H9 (cell line): ENCODE data around the gene PTRH1. TPM values are rescaled to one million over a fixed set of nuclear protein-coding genes. Genes with fewer than 3 reads are reported as not detected.

Experiments
- DNase-seq: peaks from one replicate; pipeline ENCODE4 v3.0.0-alpha.2; 2017
- H2AFZ ChIP-seq: one replicate; pipeline ENCODE4 v1.6.1; 2013; ENCODE audit warnings: mild to moderate bottlenecking, low read length, control low read depth, moderate library complexity
- H2AK5ac ChIP-seq: 2 replicates; pipeline ENCODE4 v1.6.1; 2013; ENCODE audit warnings: low read length, control low read depth, mixed read lengths; ENCODE audit not compliant: insufficient read length
- H2BK120ac ChIP-seq: one replicate; pipeline ENCODE4 v1.6.1; 2013; ENCODE audit warnings: low read depth, mild to moderate bottlenecking, low read length, control low read depth, inconsistent platforms; ENCODE audit not compliant: poor library complexity, severe bottlenecking
- H2BK12ac ChIP-seq: 2 replicates; pipeline ENCODE4 v1.6.1; 2013; ENCODE audit warnings: low read length, control low read depth, mixed read lengths, low read depth; ENCODE audit not compliant: insufficient read length
- H2BK15ac ChIP-seq: 2 replicates; pipeline ENCODE4 v1.6.1; 2013; ENCODE audit warnings: low read depth, low read length, control low read depth
- H2BK20ac ChIP-seq: one replicate; pipeline ENCODE4 v1.6.1; 2013; ENCODE audit warnings: low read depth, mild to moderate bottlenecking, low read length, control low read depth, inconsistent platforms; ENCODE audit not compliant: poor library complexity, severe bottlenecking
- H2BK5ac ChIP-seq: 2 replicates; pipeline ENCODE4 v1.6.1; 2013; ENCODE audit warnings: low read length, control low read depth, mixed read lengths; ENCODE audit not compliant: insufficient read length
- H3K14ac ChIP-seq: 2 replicates; pipeline ENCODE4 v1.6.1; 2013; ENCODE audit warnings: low read length, control low read depth; ENCODE audit not compliant: insufficient read depth
- H3K18ac ChIP-seq: 2 replicates; pipeline ENCODE4 v1.6.1; 2013; ENCODE audit warnings: low read depth, mild to moderate bottlenecking, mixed read lengths, low read length, control low read depth; ENCODE audit not compliant: insufficient read length
- H3K23ac ChIP-seq: 2 replicates; pipeline ENCODE4 v1.6.1; 2013; ENCODE audit warnings: low read length, control low read depth, mixed read lengths, low read depth; ENCODE audit not compliant: insufficient read length
- H3K23me2 ChIP-seq: 2 replicates; pipeline ENCODE4 v1.6.1; 2013; ENCODE audit warnings: low read depth, mild to moderate bottlenecking, mixed read lengths, low read length, control low read depth; ENCODE audit not compliant: insufficient read length, poor library complexity, severe bottlenecking
- H3K27ac ChIP-seq: 2 replicates; pipeline ENCODE4 v1.5.1; 2013; ENCODE audit warnings: low read length, control low read depth, mixed read lengths, low read depth; ENCODE audit not compliant: insufficient read length
- H3K27me3 ChIP-seq: 2 replicates; pipeline ENCODE4 v1.6.1; 2013; ENCODE audit warnings: low read length, control low read depth, inconsistent platforms; ENCODE audit not compliant: insufficient read depth
- H3K4ac ChIP-seq: 2 replicates; pipeline ENCODE4 v1.6.1; 2013; ENCODE audit warnings: low read depth, mild to moderate bottlenecking, control low read depth, inconsistent platforms, low read length, moderate library complexity
- H3K4me1 ChIP-seq: 2 replicates; pipeline ENCODE4 v1.6.1; 2013; ENCODE audit warnings: low read length, control low read depth, inconsistent platforms; ENCODE audit not compliant: insufficient read depth
- H3K4me2 ChIP-seq: 2 replicates; pipeline ENCODE4 v1.6.1; 2013; ENCODE audit warnings: low read length, control low read depth, mixed read lengths; ENCODE audit not compliant: insufficient read length, insufficient read depth
- H3K56ac ChIP-seq: 2 replicates; pipeline ENCODE4 v1.6.1; 2013; ENCODE audit warnings: low read depth, mild to moderate bottlenecking, mixed read lengths, low read length, control low read depth; ENCODE audit not compliant: insufficient read length
- H3K79me1 ChIP-seq: 2 replicates; pipeline ENCODE4 v1.6.1; 2013; ENCODE audit warnings: low read depth, mild to moderate bottlenecking, moderate library complexity, low read length, control low read depth, inconsistent platforms; ENCODE audit not compliant: insufficient read depth, poor library complexity, severe bottlenecking
- H3K79me2 ChIP-seq: 2 replicates; pipeline ENCODE4 v1.6.1; 2013; ENCODE audit warnings: low read length, control low read depth, inconsistent platforms; ENCODE audit not compliant: insufficient read depth
- H3K9ac ChIP-seq: 2 replicates; pipeline ENCODE4 v1.6.1; 2013; ENCODE audit warnings: low read length, control low read depth, mixed read lengths; ENCODE audit not compliant: insufficient read length; ENCODE audit errors: extremely low read depth
- H3K9me3 ChIP-seq: one replicate; pipeline ENCODE4 v1.6.1; 2013; ENCODE audit warnings: low read depth, low read length, inconsistent platforms; ENCODE audit not compliant: control insufficient read depth
- H3T11ph ChIP-seq: one replicate; pipeline ENCODE4 v1.6.1; 2013; ENCODE audit warnings: mild to moderate bottlenecking, low read length, control low read depth, inconsistent platforms
- H4K20me1 ChIP-seq: one replicate; pipeline ENCODE4 v1.6.1; 2013; ENCODE audit not compliant: control insufficient read depth, insufficient read length, insufficient read depth
- H4K5ac ChIP-seq: 2 replicates; pipeline ENCODE4 v1.6.1; 2013; ENCODE audit warnings: low read depth, mild to moderate bottlenecking, mixed read lengths, low read length, control low read depth; ENCODE audit not compliant: insufficient read length
- H4K8ac ChIP-seq: replicated peaks from 2 replicates; pipeline ENCODE4 v1.6.1; 2013; ENCODE audit warnings: low read length, control low read depth, mixed read lengths, low read depth; ENCODE audit not compliant: insufficient read length
- H4K91ac ChIP-seq: 2 replicates; pipeline ENCODE4 v1.6.1; 2013; ENCODE audit warnings: low read depth, mild to moderate bottlenecking, moderate library complexity, mixed read lengths, low read length, control low read depth; ENCODE audit not compliant: insufficient read length
- H3K27ac Mint-ChIP-seq, 3 experiments: 2 replicates in 2 of 3; 3 replicates in 1 of 3; pipeline ENCODE4 v1.8.0; 2020 to 2021; ENCODE audit warnings: mixed read lengths in 3 of 3, mild to moderate bottlenecking in 1 of 3, moderate library complexity in 1 of 3
- H3K27me3 Mint-ChIP-seq: 2 replicates; pipeline ENCODE4 v1.8.0; 2021; ENCODE audit warnings: low read depth, mild to moderate bottlenecking, moderate library complexity, mixed read lengths
- H3K36me3 Mint-ChIP-seq, 3 experiments: 2 replicates in 2 of 3; 3 replicates in 1 of 3; pipeline ENCODE4 v1.8.0; 2020 to 2021; ENCODE audit warnings: low read depth in 3 of 3, mixed read lengths in 3 of 3; ENCODE audit not compliant: insufficient read depth in 1 of 3
- H3K4me1 Mint-ChIP-seq, 2 experiments: 2 replicates each; pipeline ENCODE4 v1.8.0; 2020; ENCODE audit warnings: mixed read lengths in 2 of 2
- H3K4me3 Mint-ChIP-seq, 2 experiments: 2 replicates in 1 of 2; 3 replicates in 1 of 2; pipeline ENCODE4 v1.8.0; 2020 to 2021; ENCODE audit warnings: mild to moderate bottlenecking in 2 of 2, mixed read lengths in 2 of 2, moderate library complexity in 1 of 2
- H3K9me3 Mint-ChIP-seq, 2 experiments: 2 replicates in 1 of 2; 3 replicates in 1 of 2; pipeline ENCODE4 v1.8.0; 2020; ENCODE audit warnings: mild to moderate bottlenecking in 2 of 2, mixed read lengths in 2 of 2, moderate library complexity in 1 of 2
- WGBS: extraction: QIAGEN DNeasy Blood & Tissue Kit; methylation state at CpG from one replicate; pipeline ENCODE4 v1.1.7; 2013; ENCODE audit warnings: missing lambda C conversion rate, low lambda C conversion rate, mixed read lengths; ENCODE audit not compliant: insufficient read length; ENCODE audit errors: extremely low coverage; 5-methylcytosine and 5-hydroxymethylcytosine counted together
- total RNA-seq: library from RNA; stranded (reverse); gene quantifications from 2 replicates; pipeline ENCODE4 v1.2.1, GENCODE V29; 2021
- TF ChIP-seq, protein P1 (sequence below): fragments of 200-600 bp; sonication (generic); conservative IDR thresholded peaks from 3 replicates; pipeline ENCODE4 v1.8.0; 2021; ENCODE audit warnings: antibody characterized with exemption, mild to moderate bottlenecking

Gene PTRH1
- total RNA-seq, 1 experiment from 2014 or later: 10.9 TPM

DNA sequence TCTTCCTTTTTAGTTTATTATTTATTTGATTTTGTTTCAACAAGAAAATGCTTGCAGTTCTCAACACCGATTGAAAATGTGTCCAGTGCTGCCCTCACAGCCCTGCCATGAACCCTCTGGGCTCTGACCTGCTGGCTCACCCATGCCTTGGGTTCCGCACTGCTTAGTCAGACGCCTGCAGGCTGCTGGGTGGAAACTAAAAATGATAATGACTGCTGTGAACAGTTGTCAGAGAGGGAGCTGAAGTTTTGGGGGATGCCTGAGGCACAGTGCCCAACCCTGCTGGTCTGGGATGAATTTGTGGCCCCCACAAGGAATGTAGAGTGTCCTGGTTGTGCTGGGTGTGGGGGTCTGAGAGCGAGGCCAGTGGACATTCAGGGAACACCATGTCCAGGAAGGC lies 30.9 kb downstream of the PTRH1 start:
- Histone ChIP-seq H2BK15ac (no peak overlapping the region), H2AFZ (no peak overlapping the region), H2BK5ac (no peak overlapping the region), H4K20me1 (no peaks in the 10 kb centered on the region), H3T11ph (no peak overlapping the region), H4K91ac (no peak overlapping the region), H3K4me1 (no peaks in the 10 kb centered on the region), H3K23ac (no peak overlapping the region), H3K18ac (no peak overlapping the region), H3K4ac (no peak overlapping the region), H3K14ac (no peak overlapping the region), H2AK5ac (no peak overlapping the region), H3K23me2 (no peaks in the 10 kb centered on the region), H3K9me3 (no peaks in the 10 kb centered on the region), H3K27me3 (no peaks in the 10 kb centered on the region), H3K79me1 (no peaks in the 10 kb centered on the region), H3K56ac (no peak overlapping the region), H3K9ac (no peak overlapping the region), H4K5ac (no peak overlapping the region), H2BK120ac (no peak overlapping the region), H2BK12ac (no peak overlapping the region), H3K27ac (no peak overlapping the region), H4K8ac (no peak overlapping the region), H2BK20ac (no peak overlapping the region), H3K79me2 (no peaks in the 10 kb centered on the region), H3K4me2 (no peak overlapping the region)
- no CpG with 5 or more reads among the region's 4 CpGs for WGBS
- H3K36me3 Mint-ChIP-seq: peaks cover 23 to 45% (median 33%) of the 10 kb centered on the region in 3 experiments; a peak in 6 of 7 replicates
- no peak for DNase-seq
- no peaks in the 10 kb centered on the region for H3K27me3 Mint-ChIP-seq
- H3K4me3 Mint-ChIP-seq: no peak overlapping the region
- no peaks in the 10 kb centered on the region; a peak in 1 of 5 replicates for H3K9me3 Mint-ChIP-seq
- no peaks in the 10 kb centered on the region for H3K4me1 Mint-ChIP-seq
- peak overlapping the region; percentile 4 to 78 (median 22); a peak in 3 of 7 replicates for H3K27ac Mint-ChIP-seq
- TF ChIP-seq, protein P1, sequence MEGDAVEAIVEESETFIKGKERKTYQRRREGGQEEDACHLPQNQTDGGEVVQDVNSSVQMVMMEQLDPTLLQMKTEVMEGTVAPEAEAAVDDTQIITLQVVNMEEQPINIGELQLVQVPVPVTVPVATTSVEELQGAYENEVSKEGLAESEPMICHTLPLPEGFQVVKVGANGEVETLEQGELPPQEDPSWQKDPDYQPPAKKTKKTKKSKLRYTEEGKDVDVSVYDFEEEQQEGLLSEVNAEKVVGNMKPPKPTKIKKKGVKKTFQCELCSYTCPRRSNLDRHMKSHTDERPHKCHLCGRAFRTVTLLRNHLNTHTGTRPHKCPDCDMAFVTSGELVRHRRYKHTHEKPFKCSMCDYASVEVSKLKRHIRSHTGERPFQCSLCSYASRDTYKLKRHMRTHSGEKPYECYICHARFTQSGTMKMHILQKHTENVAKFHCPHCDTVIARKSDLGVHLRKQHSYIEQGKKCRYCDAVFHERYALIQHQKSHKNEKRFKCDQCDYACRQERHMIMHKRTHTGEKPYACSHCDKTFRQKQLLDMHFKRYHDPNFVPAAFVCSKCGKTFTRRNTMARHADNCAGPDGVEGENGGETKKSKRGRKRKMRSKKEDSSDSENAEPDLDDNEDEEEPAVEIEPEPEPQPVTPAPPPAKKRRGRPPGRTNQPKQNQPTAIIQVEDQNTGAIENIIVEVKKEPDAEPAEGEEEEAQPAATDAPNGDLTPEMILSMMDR: no peak
